SK-N-SH (cell line): ENCODE results near the gene PTPRG. TPM values are rescaled to one million over a fixed set of nuclear protein-coding genes. Genes with fewer than 3 reads are reported as not detected.

Source experiments
- CTCF ChIA-PET: fragments of 300-600, 350-600 bp; formaldehyde crosslinking; extraction: SDS; loops from one replicate; lab custom pipeline; 2021; lab: Yijun Ruan, JAX
- POLR2A ChIA-PET: fragments of 350-600 bp; sonication (Branson Sonifier 250); formaldehyde crosslinking; extraction: SDS; loops from one replicate; lab custom pipeline; 2020; ENCODE audit warnings: antibody characterized with exemption, inconsistent platforms; lab: Yijun Ruan, JAX
- DNase-seq: peaks from one replicate; pipeline ENCODE4 v3.0.0; 2012
- H2AFZ ChIP-seq: fragments of 200-600 bp; sonication (generic); 2 replicates; pipeline ENCODE4 v1.8.1; 2016; ENCODE audit warnings: antibody characterized with exemption, mild to moderate bottlenecking, low read depth
- H3F3A ChIP-seq: fragments of 200-600 bp; sonication (generic); replicated peaks from 2 replicates; pipeline ENCODE3; 2016; ENCODE audit warnings: antibody characterized with exemption, mild to moderate bottlenecking; ENCODE audit not compliant: insufficient read depth
- H3K27ac ChIP-seq, 2 experiments: fragments of 200-500 bp in 1 of 2; fragments of 200-600 bp in 1 of 2; sonication (Bioruptor generic) in 1 of 2; sonication (generic), shearing (Covaris generic) in 1 of 2; 2 replicates each; pipeline versions ENCODE4 v1.5.1 to v1.6.1; 2014 to 2016; ENCODE audit warnings: low read depth in 2 of 2, inconsistent platforms in 1 of 2, low read length in 1 of 2, mild to moderate bottlenecking in 1 of 2, mixed read lengths in 1 of 2
- H3K27me3 ChIP-seq: fragments of 200-600 bp; sonication (generic), shearing (Covaris generic); 2 replicates; pipeline ENCODE4 v1.6.1; 2016; ENCODE audit warnings: mixed run types; ENCODE audit not compliant: insufficient read depth
- H3K36me3 ChIP-seq, 2 experiments: fragments of 200-500 bp in 1 of 2; fragments of 200-600 bp in 1 of 2; sonication (Bioruptor generic) in 1 of 2; sonication (generic) in 1 of 2; replicated peaks in 1 of 2; 2 replicates each; pipeline versions ENCODE3 to v1.5.1; 2014 to 2016; ENCODE audit warnings: low read length in 1 of 2, mild to moderate bottlenecking in 1 of 2; ENCODE audit not compliant: insufficient read depth in 2 of 2, control insufficient read depth in 1 of 2
- H3K4me1 ChIP-seq, 2 experiments: fragments of 200-500 bp in 1 of 2; fragments of 200-600 bp in 1 of 2; sonication (Bioruptor generic) in 1 of 2; sonication (generic), shearing (Covaris generic) in 1 of 2; 2 replicates each; pipeline versions ENCODE4 v1.5.1 to v1.6.1; 2014 to 2016; ENCODE audit warnings: low read depth in 1 of 2, low read length in 1 of 2, mixed run types in 1 of 2; ENCODE audit not compliant: insufficient read depth in 2 of 2, control insufficient read depth in 1 of 2
- H3K4me2 ChIP-seq: fragments of 200-600 bp; sonication (generic), shearing (Covaris generic); 2 replicates; pipeline ENCODE4 v1.6.1; 2017; ENCODE audit warnings: mixed run types
- H3K4me3 ChIP-seq, 2 experiments: fragments of 200-500 bp in 1 of 2; fragments of 200-600 bp in 1 of 2; sonication (Bioruptor generic) in 1 of 2; sonication (generic), shearing (Covaris generic) in 1 of 2; 2 replicates each; pipeline versions ENCODE4 v1.5.1 to v1.8.1; 2014 to 2016; ENCODE audit warnings: low read depth in 2 of 2, inconsistent platforms in 1 of 2, low read length in 1 of 2, mild to moderate bottlenecking in 1 of 2, mixed read lengths in 1 of 2, moderate library complexity in 1 of 2
- H3K79me2 ChIP-seq: fragments of 200-600 bp; sonication (generic); 2 replicates; pipeline ENCODE4 v1.8.1; 2017; ENCODE audit warnings: mild to moderate bottlenecking; ENCODE audit not compliant: insufficient read depth
- H3K9ac ChIP-seq: fragments of 200-600 bp; sonication (generic); 2 replicates; pipeline ENCODE4 v1.6.1; 2017; ENCODE audit warnings: mixed run types
- H3K9me2 ChIP-seq: fragments of 200-600 bp; sonication (generic); 2 replicates; pipeline ENCODE4 v1.6.1; 2017; ENCODE audit warnings: mixed run types
- H3K9me3 ChIP-seq: fragments of 200-600 bp; sonication (generic); 2 replicates; pipeline ENCODE4 v1.6.1; 2017; ENCODE audit warnings: mixed run types, mild to moderate bottlenecking, moderate library complexity
- H4K20me1 ChIP-seq: fragments of 200-600 bp; sonication (generic); 2 replicates; pipeline ENCODE4 v1.6.1; 2017; ENCODE audit warnings: mild to moderate bottlenecking, mixed run types; ENCODE audit not compliant: insufficient read depth
- ELF1 ChIP-seq: IDR thresholded peaks from 2 replicates; pipeline ENCODE4 v1.4.0; 2012
- FOXM1 ChIP-seq: IDR thresholded peaks from 2 replicates; pipeline ENCODE4 v1.4.0; 2012; ENCODE audit warnings: low read depth, mild to moderate bottlenecking
- GABPA ChIP-seq: IDR thresholded peaks from 2 replicates; pipeline ENCODE4 v1.4.0; 2012; ENCODE audit warnings: low read depth, mild to moderate bottlenecking
- MAX ChIP-seq: IDR thresholded peaks from 2 replicates; pipeline ENCODE4 v1.4.0; 2012; ENCODE audit warnings: low read depth
- NFIC ChIP-seq: IDR thresholded peaks from 2 replicates; pipeline ENCODE4 v1.4.0; 2012; ENCODE audit warnings: borderline replicate concordance
- NRF1 ChIP-seq: IDR thresholded peaks from 2 replicates; pipeline ENCODE4 v1.6.1; 2012; ENCODE audit warnings: low read depth, mild to moderate bottlenecking, low read length
- PBX3 ChIP-seq: IDR thresholded peaks from 2 replicates; pipeline ENCODE4; 2012
- POLR2AphosphoS5 ChIP-seq: IDR thresholded peaks from 2 replicates; pipeline ENCODE4 v1.6.1; 2012; ENCODE audit warnings: low read depth, low read length
- RAD21 ChIP-seq: IDR thresholded peaks from 2 replicates; pipeline ENCODE4 v1.6.1; 2012; ENCODE audit warnings: mild to moderate bottlenecking, low read length
- RCOR1 ChIP-seq: fragments of 150-350 bp; IDR thresholded peaks from 2 replicates; pipeline ENCODE4 v1.6.1; 2017; ENCODE audit warnings: antibody characterized with exemption, low read length
- RXRA ChIP-seq: IDR thresholded peaks from 2 replicates; pipeline ENCODE4 v1.4.0; 2012; ENCODE audit warnings: low read depth, mild to moderate bottlenecking, borderline replicate concordance
- SIN3A ChIP-seq: IDR thresholded peaks from 2 replicates; pipeline ENCODE4 v1.6.1; 2012; ENCODE audit warnings: low read depth, mild to moderate bottlenecking, low read length, moderate library complexity, borderline replicate concordance
- SMC3 ChIP-seq: IDR thresholded peaks from 2 replicates; pipeline ENCODE4 v1.6.1; 2012; ENCODE audit warnings: low read depth, low read length, improper control_type of control experiment
- TAF1 ChIP-seq: IDR thresholded peaks from 2 replicates; pipeline ENCODE4 v1.6.1; 2012; ENCODE audit warnings: low read depth, mild to moderate bottlenecking, low read length, moderate library complexity, borderline replicate concordance
- TCF12 ChIP-seq: IDR thresholded peaks from 2 replicates; pipeline ENCODE4 v1.4.0; 2012
- TEAD4 ChIP-seq: IDR thresholded peaks from 2 replicates; pipeline ENCODE4 v1.4.0; 2012; ENCODE audit warnings: mild to moderate bottlenecking, borderline replicate concordance; ENCODE audit not compliant: insufficient read depth
- USF2 ChIP-seq: fragments of 150-350 bp; IDR thresholded peaks from 2 replicates; pipeline ENCODE4 v1.6.1; 2017; ENCODE audit warnings: antibody characterized with exemption, low read length, low read depth, borderline replicate concordance
- YY1 ChIP-seq: IDR thresholded peaks from 2 replicates; pipeline ENCODE4 v1.4.0; 2012; ENCODE audit warnings: low read depth, mild to moderate bottlenecking
- ZBTB33 ChIP-seq: IDR thresholded peaks from 2 replicates; pipeline ENCODE4 v1.4.0; 2012; ENCODE audit warnings: low read depth, borderline replicate concordance
- WGBS: methylation state at CpG from one replicate; pipeline ENCODE4 v1.1.6; 2017; ENCODE audit warnings: low lambda C conversion rate; 5-methylcytosine and 5-hydroxymethylcytosine counted together
- polyA plus RNA-seq, 3 experiments: library from polyadenylated mRNA; depleted of rRNA; stranded (reverse); fragments of >200 nt; gene quantifications; 2 replicates each; pipeline ENCODE4 v1.2.3, GENCODE V29; 2012

The PTPRG gene
- polyA plus RNA-seq, 1 of the 3 experiments (the other 2 are of a cell fraction): 14.1 TPM

GRCh38 chr3:61808999-61809398 lies 247.6 kb downstream of the PTPRG start:
- no peaks in the 10 kb centered on the region for H3K27me3 ChIP-seq
- no peaks in the 10 kb centered on the region for H3K36me3 ChIP-seq
- peaks cover 0 to 21% of the 10 kb centered on the region in 2 experiments; a peak in 2 of 4 replicates for H3K4me1 ChIP-seq
- H3K9me3 ChIP-seq: no peaks in the 10 kb centered on the region
- 85% methylated on average over 1 of the region's 1 CpG for WGBS
- H3K4me2 ChIP-seq: no peak overlapping the region
- H2AFZ ChIP-seq: no peak overlapping the region
- H4K20me1 ChIP-seq: peaks cover 5% of the 10 kb centered on the region; the same call in 1 of the 2 replicates
- ChIA-PET POLR2A (no interaction called here), CTCF (interaction anchor here (1.7 kb wide), 1 partner anchor 381 kb away, joined by 4 read pairs; no protein-coding TSS in a partner anchor)
- no peaks in the 10 kb centered on the region for H3F3A ChIP-seq
- DNase-seq: no peak
- TF ChIP-seq ZBTB33 (no peak), SMC3 (no peak), TCF12 (no peak), SIN3A (no peak), MAX (no peak), ELF1 (no peak), TAF1 (no peak)
- H3K4me3 ChIP-seq: no peak overlapping the region
- no peaks in the 10 kb centered on the region for H3K9me2 ChIP-seq
- H3K27ac ChIP-seq: no peak overlapping the region
- H3K9ac ChIP-seq: no peak overlapping the region
- peaks cover 2% of the 10 kb centered on the region; the same call in 1 of the 2 replicates for H3K79me2 ChIP-seq

GRCh38 chr3:61809879-61810278 lies 248.5 kb downstream of the PTPRG start:
- H3K9me2 ChIP-seq: no peaks in the 10 kb centered on the region
- no peaks in the 10 kb centered on the region for H3K9me3 ChIP-seq
- H3K27ac ChIP-seq: no peak overlapping the region
- ChIA-PET CTCF (interaction anchor here (0.7 to 1.0 kb wide), 2 partner anchors 24 to 379 kb away, joined by 3 to 4 read pairs; no protein-coding TSS in a partner anchor), POLR2A (no interaction called here)
- no peaks in the 10 kb centered on the region for H3F3A ChIP-seq
- no peaks in the 10 kb centered on the region for H3K79me2 ChIP-seq
- no peak overlapping the region for H3K4me3 ChIP-seq
- H3K27me3 ChIP-seq: no peaks in the 10 kb centered on the region
- 82% methylated on average over 1 of the region's 1 CpG for WGBS
- peaks cover 0 to 21% of the 10 kb centered on the region in 2 experiments; a peak in 2 of 4 replicates for H3K4me1 ChIP-seq
- peaks cover 5% of the 10 kb centered on the region; the same call in 1 of the 2 replicates for H4K20me1 ChIP-seq
- no peak for DNase-seq
- no peak overlapping the region for H3K4me2 ChIP-seq
- H3K36me3 ChIP-seq: no peaks in the 10 kb centered on the region
- no peak overlapping the region for H3K9ac ChIP-seq
- H2AFZ ChIP-seq: no peak overlapping the region
- TF ChIP-seq RXRA: no peak
- no peak for TF ChIP-seq NFIC
- TF ChIP-seq POLR2AphosphoS5: no peak
- TF ChIP-seq NRF1: no peak
- TF ChIP-seq SMC3: no peak
- TF ChIP-seq ZBTB33: no peak
- TF ChIP-seq PBX3: no peak
- TF ChIP-seq ELF1: no peak
- no peak for TF ChIP-seq RAD21
- TF ChIP-seq YY1: no peak
- no peak for TF ChIP-seq RCOR1
- no peak for TF ChIP-seq FOXM1
- no peak for TF ChIP-seq TCF12
- no peak for TF ChIP-seq GABPA
- TF ChIP-seq USF2: no peak
- TF ChIP-seq TEAD4: no peak
